ENCODE data around the gene CSMD2.

DNA sequence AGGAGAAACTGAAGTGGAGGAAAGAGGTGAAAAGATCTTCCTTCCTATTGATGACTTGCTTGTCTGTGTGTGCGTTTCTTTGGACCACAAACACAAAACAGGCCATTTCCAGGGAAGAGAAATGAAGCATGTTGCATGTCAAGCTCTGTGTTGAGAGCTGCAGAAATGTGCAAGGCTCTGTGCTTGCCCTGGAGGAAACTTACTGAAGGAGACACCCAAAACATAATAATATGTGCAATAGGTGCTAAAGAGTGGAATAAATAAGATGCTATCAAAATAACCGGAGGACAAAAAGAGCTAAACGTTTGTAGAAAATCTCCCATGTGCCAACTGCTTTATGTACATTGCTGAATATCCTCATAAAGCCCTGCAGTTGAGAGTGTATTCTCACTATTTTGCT is 496.3 kb downstream of the CSMD2 start:
- TF ChIP-seq, protein P1, sequence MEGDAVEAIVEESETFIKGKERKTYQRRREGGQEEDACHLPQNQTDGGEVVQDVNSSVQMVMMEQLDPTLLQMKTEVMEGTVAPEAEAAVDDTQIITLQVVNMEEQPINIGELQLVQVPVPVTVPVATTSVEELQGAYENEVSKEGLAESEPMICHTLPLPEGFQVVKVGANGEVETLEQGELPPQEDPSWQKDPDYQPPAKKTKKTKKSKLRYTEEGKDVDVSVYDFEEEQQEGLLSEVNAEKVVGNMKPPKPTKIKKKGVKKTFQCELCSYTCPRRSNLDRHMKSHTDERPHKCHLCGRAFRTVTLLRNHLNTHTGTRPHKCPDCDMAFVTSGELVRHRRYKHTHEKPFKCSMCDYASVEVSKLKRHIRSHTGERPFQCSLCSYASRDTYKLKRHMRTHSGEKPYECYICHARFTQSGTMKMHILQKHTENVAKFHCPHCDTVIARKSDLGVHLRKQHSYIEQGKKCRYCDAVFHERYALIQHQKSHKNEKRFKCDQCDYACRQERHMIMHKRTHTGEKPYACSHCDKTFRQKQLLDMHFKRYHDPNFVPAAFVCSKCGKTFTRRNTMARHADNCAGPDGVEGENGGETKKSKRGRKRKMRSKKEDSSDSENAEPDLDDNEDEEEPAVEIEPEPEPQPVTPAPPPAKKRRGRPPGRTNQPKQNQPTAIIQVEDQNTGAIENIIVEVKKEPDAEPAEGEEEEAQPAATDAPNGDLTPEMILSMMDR (conservative IDR thresholded peaks at IDR 0.05; ENCODE audit: low read length) = no peak
- TF ChIP-seq EZH2phosphoT487 (IDR thresholded peaks at IDR 0.05; ENCODE audit: borderline replicate concordance, low read depth, low read length) = no peak
